Colon (tissue), 2 donors: ENCODE data around the gene DOCK10.
A peak's percentile ranks its signal among the peaks of the same experiment; 100 is the strongest.

Experiments
- FAIRE-seq: peaks from 2 replicates; lab custom pipeline; 2012; peaks lifted over from hg19 to GRCh38; lab: Jason Lieb, UNC
- donor health status: control.
- donor health status: control.

The DOCK10 gene

DNA sequence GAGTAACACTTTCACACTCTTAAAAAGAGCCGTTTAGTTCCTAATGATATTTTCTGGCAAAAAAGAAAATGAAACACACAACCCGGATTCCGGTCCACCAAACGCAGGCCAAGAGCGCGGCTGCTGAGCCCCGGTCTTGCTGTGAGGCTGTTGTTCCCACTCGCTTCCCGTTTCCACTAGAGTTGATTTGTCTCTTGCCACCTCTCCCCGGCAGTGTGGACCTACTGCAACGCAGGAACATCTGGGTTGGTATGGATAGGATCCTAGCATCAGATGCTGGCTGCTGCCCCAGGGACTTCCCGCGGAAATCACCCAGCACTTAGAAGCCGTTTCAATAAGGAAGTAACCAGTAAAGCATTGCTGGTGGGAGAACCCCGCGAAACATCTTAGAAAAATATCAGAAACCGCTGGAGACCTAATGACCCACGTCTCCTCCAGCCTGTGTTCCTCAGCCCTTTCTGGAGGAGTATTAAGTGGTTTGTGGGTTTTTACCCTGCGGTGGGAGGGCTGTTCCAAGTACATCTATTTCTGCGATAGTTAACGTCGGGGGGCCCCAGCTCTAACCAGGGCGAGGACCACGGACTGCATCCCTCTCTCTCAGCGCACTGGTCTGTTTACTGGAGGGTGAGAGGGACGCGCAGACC, 939 bp downstream of the DOCK10 start:
- FAIRE-seq, result no peak

DNA sequence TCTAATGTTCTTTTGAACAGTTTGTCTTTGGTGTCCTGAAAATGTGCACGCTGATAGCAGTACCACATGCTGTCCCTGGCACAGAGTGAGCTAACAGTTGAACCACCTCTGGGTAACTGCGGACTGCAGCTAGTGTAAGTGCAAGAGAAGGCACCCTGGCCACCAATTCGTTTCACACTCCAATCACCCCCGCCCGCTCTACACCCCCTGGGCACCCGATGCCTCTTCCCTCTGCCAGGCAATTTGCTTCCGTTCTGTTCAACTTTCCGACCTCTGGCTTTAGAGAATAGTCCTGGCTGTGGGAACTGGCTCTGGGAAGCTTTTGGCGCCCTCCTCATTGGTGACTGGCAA, 1.4 kb downstream of the DOCK10 start:
- FAIRE-seq, result no peak

DNA sequence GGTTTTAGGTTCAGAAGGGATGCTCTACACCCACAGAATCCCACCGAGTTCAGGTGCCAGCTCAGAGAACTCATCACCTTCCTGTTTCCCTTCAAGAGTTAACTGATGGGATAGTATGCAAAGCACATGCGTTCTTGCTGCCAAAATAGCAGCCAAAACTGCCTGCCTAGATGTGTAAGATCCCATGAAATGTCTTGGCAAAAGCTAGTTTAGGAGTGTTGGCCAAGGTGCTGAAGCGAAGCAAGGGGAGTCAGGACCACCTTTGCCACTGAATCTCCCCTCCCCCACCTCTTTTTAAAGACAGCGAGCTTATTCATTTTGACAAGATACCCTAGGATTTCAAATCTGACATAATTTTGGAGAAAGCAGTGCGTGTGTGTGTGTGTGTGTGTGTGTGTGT, 2.1 kb downstream of the DOCK10 start:
- no peak for FAIRE-seq

DNA sequence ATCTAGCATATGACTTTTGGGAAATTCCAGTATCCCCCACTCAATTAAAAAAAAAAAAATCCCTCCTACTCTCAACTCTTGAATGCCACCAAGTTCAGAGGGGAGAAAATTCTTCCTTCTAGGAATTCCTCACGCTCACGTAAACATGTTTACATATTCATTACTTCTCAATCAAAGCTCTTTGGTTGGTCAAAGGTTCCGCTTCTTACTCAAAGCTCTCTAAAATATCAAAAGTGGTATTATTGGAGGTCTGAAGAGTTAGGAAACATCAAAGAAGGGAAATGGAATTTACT, 4.1 kb downstream of the DOCK10 start:
- FAIRE-seq, result no peak

DNA sequence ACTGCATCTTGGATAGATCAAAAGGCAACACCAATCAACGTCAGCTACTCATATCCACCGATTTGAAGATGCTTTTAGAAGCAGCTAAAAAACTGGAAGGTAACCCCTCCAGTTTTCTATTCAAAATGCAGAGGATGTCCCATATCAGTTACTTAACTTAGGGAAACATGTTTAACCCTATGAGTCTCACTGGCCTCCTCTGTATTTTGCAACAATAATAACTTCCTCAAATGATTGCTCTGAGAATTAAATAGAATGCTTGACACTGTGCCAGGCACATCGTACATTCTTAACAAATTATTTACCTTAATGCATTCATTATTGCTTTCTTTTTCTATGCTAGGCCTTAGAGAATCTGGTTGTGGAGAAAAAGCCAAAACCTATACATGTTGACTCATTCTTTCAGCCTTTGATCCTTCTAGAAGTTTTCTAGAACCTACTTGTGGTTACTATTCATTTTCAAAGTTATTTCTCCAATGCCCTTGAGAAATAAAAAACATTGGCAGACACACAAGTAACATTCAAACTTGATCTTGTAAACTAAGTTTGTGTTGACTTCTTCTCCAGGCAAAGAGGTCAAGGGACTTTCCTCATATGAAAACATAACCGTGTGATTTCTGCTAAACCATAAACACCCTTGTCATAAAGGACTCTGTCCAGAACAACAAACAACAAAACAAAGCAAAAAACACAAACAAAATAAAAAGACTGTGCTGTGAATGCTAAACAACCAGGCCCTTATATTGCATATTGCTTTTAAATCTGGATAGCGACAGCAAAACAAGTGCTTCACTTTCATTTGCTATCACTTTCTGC, 4.6 kb downstream of the DOCK10 start:
- no peak for FAIRE-seq

DNA sequence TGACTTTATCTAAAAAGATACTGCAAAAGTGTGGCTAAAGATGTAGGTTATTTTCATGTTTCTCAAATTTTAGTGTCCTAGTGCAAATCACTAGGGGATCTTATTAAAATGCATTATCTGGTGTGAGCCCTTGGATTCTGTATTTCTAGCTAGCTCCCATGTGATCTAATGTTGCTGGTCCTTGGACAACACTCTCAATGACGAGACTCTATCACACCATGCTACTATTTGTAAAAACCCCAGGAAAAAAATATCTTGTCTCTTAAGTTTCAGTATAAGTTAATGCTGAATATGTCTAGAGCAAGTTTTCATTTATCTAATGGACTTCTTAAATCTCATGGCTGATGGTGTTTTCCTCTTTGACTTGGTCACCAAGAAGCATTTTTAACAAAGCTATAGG, 5.8 kb downstream of the DOCK10 start:
- no peak for FAIRE-seq

DNA sequence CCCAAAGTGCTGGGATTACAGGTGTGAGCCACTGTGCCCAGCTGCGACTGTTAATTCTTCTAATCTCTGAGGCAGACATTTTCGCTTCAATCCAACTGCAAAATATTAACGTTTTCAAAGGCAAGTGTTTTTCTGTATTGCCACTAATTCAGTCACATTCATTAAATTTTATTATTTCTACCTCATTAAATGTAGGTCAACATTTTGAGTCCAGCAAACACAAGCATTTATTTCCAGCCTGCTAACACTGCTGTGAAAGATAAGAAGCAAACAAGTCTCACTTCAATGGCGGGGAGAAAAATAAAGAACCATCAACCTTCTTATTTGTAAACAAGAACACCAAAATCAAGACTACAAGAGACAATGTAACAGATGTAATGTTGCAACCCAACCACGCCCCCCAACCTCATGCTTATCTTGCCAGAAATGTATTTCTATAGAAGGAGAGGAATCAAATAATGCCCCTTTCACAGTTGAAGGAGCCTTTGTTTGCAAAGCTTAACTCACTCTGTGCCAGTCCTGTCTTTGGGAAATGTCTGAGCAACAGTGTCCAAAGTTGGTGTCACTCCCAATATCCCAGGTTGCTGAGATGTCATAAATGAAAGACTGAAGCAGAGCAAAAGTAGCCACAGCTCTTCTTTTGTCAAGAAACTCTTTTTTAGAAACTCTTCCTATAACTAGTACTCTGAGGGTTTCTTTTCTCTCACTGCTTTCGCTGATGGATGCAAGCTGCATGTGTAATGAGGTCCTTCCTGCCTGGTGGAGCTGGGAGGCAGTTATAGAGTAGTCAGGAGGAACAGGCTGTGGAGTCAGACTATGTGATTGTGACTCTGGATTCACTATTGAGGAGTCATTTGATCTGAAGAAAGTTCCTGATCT, 8.6 kb downstream of the DOCK10 start:
- FAIRE-seq, result no peak

DNA sequence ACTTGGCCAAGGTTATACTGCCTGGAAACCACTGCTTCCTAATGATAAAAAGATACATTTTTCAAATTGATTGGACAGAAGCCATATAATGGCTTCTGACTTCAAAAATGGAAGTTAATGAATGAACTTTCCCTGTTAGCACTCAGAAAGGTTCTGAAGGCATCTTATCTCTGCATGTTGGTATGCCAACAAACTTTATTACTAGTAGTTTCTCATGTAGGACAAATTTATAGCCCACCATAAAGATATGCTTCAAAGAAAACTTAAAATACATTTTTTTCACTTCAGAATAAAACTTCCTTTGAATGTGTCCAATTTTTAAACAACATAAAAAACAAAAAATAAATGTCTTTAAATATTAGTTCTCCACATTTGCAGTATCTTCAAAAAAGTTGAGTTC, 10.0 kb downstream of the DOCK10 start:
- peak; percentile 18 for FAIRE-seq

DNA sequence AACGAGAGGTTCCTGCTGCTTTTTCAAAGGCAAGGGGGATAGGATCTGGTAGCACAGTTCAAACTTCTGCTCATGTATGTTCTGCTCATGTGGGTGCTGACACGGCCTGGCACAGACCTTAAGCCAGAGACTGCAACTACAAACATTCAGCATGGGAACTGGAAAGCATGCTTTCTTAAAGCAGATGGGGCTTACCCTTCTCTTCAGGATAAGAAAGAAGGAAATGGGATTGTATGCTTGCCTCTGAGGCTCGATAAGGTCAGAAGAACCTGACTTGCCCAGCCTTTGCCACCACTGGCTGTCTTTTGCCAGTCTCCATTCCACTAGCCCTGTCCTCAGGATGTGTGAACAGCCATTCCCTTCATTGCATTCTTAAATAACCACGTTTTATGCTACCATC, 10.7 kb downstream of the DOCK10 start:
- FAIRE-seq, result no peak

DNA sequence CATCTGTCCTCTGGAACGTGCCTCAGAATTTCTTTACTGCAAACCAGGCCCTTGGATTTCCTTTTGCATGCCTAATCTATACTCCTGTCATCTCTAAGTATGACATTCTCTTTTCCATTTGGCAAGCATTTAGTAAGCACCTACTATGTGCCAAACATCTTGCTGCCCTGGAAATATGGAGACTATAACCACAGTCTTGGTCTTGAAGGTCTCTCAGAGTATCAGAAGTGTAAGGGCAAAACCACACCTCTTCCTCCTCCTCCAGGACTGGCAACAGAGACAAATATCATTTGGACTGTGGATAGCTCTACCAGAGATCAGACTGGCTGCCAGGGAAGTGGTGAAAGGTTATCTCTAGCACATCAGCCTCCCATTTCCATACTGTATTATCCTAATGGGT, 11.4 kb downstream of the DOCK10 start:
- no peak for FAIRE-seq

DNA sequence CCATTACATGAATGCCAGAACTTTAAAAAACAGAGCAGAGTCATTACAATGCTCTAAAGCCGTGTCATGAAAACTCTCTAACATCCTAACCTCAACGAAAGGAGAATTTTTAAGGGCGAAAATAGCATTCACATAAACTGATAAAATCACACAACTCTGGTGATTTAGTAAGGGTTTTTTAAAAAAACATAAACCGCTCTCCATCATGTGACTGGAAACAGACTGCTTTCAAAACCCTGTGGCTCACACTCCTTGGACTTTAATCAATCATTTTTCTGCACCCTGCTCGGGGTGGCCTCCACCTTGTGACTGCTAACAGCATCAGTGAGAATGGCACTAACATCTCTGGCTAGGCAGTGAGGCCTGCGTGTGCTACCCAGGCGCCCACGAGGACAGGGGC, 12.1 kb downstream of the DOCK10 start:
- FAIRE-seq, result no peak

DNA sequence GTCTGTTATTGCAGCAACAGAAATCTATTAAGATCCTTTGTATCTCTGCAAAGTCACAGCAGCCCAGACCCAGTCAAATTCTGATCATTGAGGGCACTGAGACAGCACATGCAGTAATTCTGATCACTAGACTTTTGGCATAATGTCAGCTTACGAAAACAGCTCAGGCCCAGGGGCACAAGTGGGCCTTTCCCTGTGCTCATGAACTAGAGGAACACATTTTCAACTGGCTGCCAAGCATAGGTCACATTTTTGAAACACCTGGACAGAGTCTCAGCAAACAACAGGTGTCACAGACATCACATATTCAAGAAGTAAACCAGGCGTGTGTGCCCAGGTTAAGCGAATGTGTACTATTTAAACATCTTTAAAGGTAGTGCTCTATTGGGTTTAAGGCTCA, 13.7 kb downstream of the DOCK10 start:
- no peak for FAIRE-seq

DNA sequence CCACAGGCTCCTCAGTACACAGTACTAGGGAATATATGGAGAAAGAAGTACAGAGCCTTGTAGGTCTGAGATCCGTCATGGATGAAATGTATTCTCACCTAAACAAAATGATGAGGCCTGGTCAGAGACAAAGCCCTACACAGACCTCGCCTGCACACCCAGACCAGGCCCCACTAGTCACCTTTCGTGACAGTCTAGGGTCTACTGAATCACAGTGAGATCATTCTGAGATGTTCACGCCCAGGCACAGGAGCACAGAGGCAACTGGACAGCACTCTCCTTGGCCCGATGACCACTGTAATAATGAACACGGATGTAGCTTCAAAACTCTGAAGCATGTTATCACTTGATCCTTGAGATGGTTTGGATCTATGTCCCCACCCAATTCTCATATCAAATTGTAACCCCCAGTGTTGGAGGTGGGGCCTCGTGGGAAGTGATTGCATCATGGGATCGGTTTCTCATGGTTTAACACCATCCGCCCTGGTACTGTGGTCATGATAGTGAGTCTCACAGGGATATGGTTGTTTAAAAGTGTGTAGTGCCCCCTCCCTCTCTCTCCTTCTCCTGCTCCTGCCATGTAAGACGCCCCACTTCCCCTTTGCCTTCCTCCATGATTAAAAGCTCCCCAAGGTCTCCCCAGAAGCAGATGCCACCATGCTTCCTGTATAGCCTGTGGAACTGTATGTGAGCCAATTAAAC, 15.1 kb downstream of the DOCK10 start:
- FAIRE-seq, result no peak

DNA sequence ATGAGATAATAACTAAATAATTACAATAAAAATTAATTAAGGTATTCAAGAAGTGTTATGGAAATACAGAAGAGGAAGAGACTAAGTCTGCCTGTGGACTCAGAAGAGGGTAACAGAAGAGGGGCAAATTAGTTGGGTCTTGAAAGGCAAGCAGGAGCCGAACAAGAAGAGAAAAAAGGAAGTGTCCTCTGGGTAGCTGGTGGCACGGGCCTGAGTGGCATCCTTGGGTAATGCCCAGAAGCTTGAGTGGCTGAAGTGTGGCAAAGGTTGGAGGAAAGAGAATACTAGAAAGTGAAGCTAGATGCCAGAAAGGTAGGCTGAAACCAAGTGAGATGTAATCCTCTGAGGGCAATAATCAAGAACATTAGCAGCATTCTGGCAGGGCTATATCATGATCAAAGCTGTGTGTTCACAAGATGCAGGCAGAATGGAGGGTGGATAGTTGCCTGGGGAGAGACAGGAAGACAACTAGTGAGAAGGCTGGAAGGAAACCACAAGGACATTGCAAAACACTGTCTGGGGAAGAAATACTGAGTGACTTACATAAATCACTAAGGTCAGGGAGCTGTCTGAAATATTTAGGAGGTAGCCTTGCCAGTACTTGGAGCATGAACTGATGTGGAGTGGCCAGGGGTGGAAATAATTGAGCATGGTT, 16.2 kb downstream of the DOCK10 start:
- FAIRE-seq, result no peak

DNA sequence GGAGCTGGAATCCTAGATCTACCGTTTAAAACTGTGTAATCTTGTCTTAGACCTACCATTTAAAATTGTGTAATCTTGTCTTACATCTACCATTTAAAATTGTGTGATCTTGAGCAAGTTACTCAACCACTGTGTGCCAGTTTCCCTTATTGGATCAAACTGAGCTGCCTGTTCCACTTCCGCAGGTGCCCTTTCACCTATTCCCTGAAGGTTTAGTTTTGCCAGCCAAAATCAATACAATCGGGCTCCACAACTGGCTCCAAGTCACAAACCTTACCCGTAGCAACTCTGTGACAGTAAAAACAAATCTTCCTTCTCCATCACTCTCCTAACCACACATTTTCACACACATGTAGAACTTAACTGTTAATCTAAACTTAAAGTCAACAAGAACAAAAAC, 20.1 kb downstream of the DOCK10 start:
- no peak for FAIRE-seq

DNA sequence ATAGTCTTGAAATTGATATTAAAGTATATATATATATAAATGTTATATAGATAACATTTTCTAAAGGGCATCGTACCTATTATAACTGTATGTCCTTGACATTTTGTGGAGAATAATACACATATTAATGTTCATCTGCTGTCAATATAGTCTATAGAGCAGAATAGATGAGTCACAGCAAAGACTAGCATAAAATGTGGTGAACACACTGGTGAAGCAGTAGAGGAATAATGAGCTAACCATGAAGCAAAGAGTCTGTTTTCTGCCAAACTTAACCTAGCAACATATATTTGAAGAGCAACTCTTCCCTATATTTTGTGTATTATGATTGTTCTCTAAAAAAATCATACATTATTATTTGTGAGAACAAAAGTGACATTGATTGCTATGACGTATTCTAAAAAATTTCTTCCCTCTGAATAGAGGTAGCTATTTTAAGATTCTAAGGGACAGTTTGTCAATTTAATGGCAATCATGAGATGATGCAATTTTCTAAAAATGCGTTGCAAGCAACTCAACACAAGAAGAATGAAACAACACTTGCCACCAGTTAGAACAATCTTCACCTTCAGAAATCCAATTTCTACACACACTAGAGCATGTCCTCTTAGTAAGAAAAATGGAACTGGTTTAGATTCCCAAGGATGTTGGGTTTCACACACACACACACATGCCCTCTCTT, 22.0 kb downstream of the DOCK10 start:
- no peak for FAIRE-seq

DNA sequence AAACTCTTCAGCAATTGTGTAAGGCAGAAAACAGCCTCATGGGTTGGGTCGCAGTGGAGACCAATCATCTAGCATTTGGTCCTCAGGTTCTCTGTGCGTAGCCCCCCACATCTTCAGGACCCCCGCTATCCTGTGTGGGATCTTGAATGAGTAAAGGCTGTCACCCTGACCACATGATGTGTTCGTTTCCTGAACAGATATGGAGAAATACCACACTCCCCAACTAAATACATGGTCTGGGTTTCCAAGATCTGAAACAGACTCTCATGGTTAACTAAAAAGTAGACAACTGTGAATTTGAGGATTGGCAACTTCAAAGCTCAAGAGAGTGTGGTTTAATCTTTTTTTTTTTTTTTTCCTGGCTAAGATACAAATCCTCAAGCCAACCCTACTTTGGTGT, 23.2 kb downstream of the DOCK10 start:
- no peak for FAIRE-seq

DNA sequence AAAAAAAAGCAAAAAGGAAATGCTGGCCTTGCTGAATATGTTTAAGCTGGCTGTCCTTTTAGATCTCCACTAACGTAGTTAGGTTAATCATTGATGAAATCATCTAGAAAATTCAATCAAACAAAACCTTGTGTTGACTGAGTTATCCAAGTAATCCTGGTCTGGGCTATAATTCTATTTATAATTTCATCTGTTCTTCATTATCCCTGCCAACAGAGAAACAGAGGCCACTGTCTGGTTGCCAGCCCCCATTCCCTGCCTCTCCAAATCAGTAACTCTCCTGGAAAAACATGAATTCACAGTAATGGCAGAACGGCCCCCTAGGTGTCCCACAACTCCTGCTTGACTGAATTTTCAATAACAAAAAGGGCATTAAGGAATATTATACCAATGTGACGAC, 24.6 kb downstream of the DOCK10 start:
- FAIRE-seq, result no peak

DNA sequence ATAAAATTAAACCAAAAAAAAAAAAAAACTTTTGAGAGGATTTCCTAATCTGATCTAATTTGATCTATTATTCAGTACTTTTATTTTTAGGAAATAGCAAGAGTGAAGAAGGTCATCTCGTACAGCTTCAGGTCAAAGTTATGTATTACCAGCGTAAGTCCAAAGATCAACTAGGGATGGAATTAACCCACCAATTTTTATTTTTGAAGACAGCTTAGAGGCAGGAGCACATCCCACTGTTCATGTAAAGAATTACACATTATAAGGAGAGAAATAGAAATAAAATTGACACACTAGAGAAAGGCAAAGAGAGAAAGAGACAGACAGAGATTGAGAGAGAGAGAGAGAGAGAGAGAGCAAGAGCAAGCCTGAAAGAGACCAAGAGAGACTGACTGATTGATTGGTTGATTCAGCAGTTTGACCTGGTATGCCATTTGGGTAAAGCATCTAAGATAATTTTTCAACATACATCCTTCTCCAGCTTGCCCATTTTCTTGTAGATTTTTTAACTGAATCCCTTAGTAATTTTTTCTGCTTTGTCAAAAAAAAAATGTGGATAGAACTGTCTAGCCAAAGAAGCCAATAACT, 25.1 kb downstream of the DOCK10 start:
- no peak for FAIRE-seq

DNA sequence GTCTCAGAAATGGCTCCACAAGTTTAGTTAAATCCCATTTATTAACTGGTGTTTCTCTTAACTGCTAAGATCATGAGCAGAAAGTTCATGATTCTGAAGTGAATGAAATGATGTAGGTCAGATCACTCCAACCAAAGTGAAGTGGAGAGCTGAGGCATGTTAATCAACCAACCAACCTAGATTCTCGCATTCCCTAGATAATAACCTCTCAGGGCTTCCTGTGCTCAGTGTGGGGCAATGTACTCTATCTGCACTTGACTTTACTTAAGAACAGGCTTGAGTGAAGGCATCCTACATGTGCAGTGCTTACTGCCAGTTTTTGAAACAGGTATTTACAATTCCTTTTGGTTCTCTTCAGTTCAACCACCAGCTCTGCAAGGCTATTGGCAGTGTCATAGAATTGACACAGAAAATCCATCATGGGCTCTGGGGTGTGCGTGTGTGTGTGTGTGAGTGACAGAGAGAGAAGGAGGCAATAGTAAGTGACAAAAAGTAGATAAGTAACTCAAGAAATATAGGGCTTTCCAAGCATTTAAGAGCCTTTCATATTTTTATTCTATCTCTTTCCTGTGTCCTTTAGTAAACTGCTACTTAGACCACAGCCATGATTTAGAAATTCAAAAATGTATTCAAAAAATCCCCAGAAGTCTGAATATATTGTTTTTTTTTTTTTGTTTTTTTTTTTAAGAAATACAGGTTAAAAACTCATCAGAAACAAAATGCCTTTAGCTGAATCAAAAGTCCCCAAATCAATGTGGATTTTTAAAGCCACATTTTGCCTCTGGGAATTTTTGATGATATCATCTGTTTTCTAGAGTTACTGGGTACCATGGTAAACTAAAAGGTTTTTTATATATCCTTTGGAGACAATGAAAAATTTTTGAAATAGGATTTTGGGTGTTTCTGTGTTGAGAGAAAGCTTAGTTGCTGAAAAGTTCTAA, 28.6 kb downstream of the DOCK10 start:
- no peak for FAIRE-seq
